CD14-positive monocyte (primary cell): Measurements from ENCODE around the gene DCLK2. TPM values are rescaled to one million over a fixed set of nuclear protein-coding genes. Genes with fewer than 3 reads are reported as not detected.

Source experiments
- DNase-seq, 3 donors: peaks; one replicate each; pipeline ENCODE4 v3.0.0-alpha.2; 2011 to 2022
- H2AFZ ChIP-seq: 2 replicates; pipeline ENCODE4 v1.6.0; 2012; ENCODE audit warnings: mild to moderate bottlenecking, low read depth, low read length, inconsistent platforms; ENCODE audit not compliant: insufficient read depth, poor library complexity, severe bottlenecking
- H3K27ac ChIP-seq, 2 donors: 1 replicate in 1 of 2; 2 replicates in 1 of 2; pipeline ENCODE4 v1.5.1; 2012 to 2013; ENCODE audit warnings: low read length in 2 of 2, control low read depth in 1 of 2, inconsistent platforms in 1 of 2, low read depth in 1 of 2, mild to moderate bottlenecking in 1 of 2
- H3K27me3 ChIP-seq, 2 donors: one replicate each; pipeline versions ENCODE4 v1.6.0 to v1.6.1; 2011 to 2013; ENCODE audit warnings: low read length in 2 of 2; ENCODE audit not compliant: control insufficient read depth in 2 of 2, insufficient read depth in 2 of 2
- H3K36me3 ChIP-seq, 2 donors: replicated peaks in 1 of 2; 1 replicate in 1 of 2; 2 replicates in 1 of 2; pipeline versions ENCODE4 v1.5.1 to v1.6.1; 2012 to 2013; ENCODE audit warnings: low read length in 2 of 2, control low read depth in 1 of 2, inconsistent platforms in 1 of 2, mild to moderate bottlenecking in 1 of 2; ENCODE audit not compliant: insufficient read depth in 2 of 2, control insufficient read depth in 1 of 2
- H3K4me1 ChIP-seq, 2 donors: 1 replicate in 1 of 2; 2 replicates in 1 of 2; pipeline versions ENCODE4 v1.5.1 to v1.6.1; 2012 to 2013; ENCODE audit warnings: low read length in 2 of 2, control low read depth in 1 of 2, inconsistent platforms in 1 of 2, mild to moderate bottlenecking in 1 of 2, moderate library complexity in 1 of 2; ENCODE audit not compliant: insufficient read depth in 2 of 2, control insufficient read depth in 1 of 2
- H3K4me2 ChIP-seq: replicated peaks from 2 replicates; pipeline ENCODE3; 2012; ENCODE audit warnings: low read length, moderate library complexity, mild to moderate bottlenecking; ENCODE audit not compliant: poor library complexity, severe bottlenecking; ENCODE audit errors: extremely low read depth
- H3K4me3 ChIP-seq, 3 experiments: fragments of 200-600 bp in 1 of 3; sonication (generic) in 1 of 3; replicated peaks in 1 of 3; 1 replicate in 2 of 3; 2 replicates in 1 of 3; pipeline ENCODE4 v1.5.1; 2011 to 2013; ENCODE audit warnings: low read length in 3 of 3, mild to moderate bottlenecking in 3 of 3, control low read depth in 2 of 3, low read depth in 2 of 3, inconsistent platforms in 1 of 3, moderate library complexity in 1 of 3
- H3K79me2 ChIP-seq: 2 replicates; pipeline ENCODE4 v1.6.0; 2012; ENCODE audit warnings: mild to moderate bottlenecking, control low read depth, inconsistent platforms, low read length, moderate library complexity; ENCODE audit not compliant: insufficient read depth
- H3K9ac ChIP-seq: 2 replicates; pipeline ENCODE4 v1.6.0; 2017; ENCODE audit warnings: low read length, mild to moderate bottlenecking; ENCODE audit not compliant: insufficient read depth, poor library complexity, severe bottlenecking
- H3K9me3 ChIP-seq, 2 donors: replicated peaks in 1 of 2; 1 replicate in 1 of 2; 2 replicates in 1 of 2; pipeline versions ENCODE4 v1.5.1 to v1.6.1; 2012 to 2013; ENCODE audit warnings: low read length in 2 of 2, control low read depth in 1 of 2; ENCODE audit not compliant: control insufficient read depth in 1 of 2, insufficient read depth in 1 of 2
- H4K20me1 ChIP-seq: 2 replicates; pipeline ENCODE4 v1.6.0; 2012; ENCODE audit warnings: mild to moderate bottlenecking, low read length, control low read depth, moderate library complexity; ENCODE audit not compliant: insufficient read depth
- H3K27ac Mint-ChIP-seq, 7 donors: one replicate each; pipeline ENCODE4 v1.8.0; 2020; ENCODE audit warnings: mild to moderate bottlenecking in 7 of 7, mixed read lengths in 7 of 7, moderate library complexity in 6 of 7, inconsistent platforms in 2 of 7
- H3K27me3 Mint-ChIP-seq, 3 donors: one replicate each; pipeline ENCODE4 v1.8.0; 2021 to 2022; ENCODE audit warnings: low read depth in 3 of 3, mild to moderate bottlenecking in 3 of 3, mixed read lengths in 3 of 3, moderate library complexity in 3 of 3, inconsistent platforms in 1 of 3
- H3K36me3 Mint-ChIP-seq, 2 donors: one replicate each; pipeline ENCODE4 v1.8.0; 2020; ENCODE audit warnings: mixed read lengths in 2 of 2, inconsistent platforms in 1 of 2, mild to moderate bottlenecking in 1 of 2
- H3K4me1 Mint-ChIP-seq: one replicate; pipeline ENCODE4 v1.8.0; 2020; ENCODE audit warnings: mild to moderate bottlenecking, mixed read lengths
- H3K4me3 Mint-ChIP-seq, 2 donors: one replicate each; pipeline ENCODE4 v1.8.0; 2020; ENCODE audit warnings: mild to moderate bottlenecking in 2 of 2, mixed read lengths in 2 of 2, moderate library complexity in 1 of 2
- H3K9me3 Mint-ChIP-seq, 7 donors: one replicate each; pipeline ENCODE4 v1.8.0; 2020 to 2022; ENCODE audit warnings: mixed read lengths in 7 of 7, mild to moderate bottlenecking in 6 of 7, moderate library complexity in 6 of 7, inconsistent platforms in 2 of 7
- CTCF ChIP-seq: fragments of 200-600 bp; IDR thresholded peaks from one replicate; pipeline ENCODE4 v1.8.0; 2022; ENCODE audit warnings: antibody characterized with exemption, mild to moderate bottlenecking
- WGBS: methylation state at CpG from one replicate; pipeline ENCODE4 v1.1.5; 2013; ENCODE audit warnings: missing lambda C conversion rate; ENCODE audit not compliant: insufficient coverage; 5-methylcytosine and 5-hydroxymethylcytosine counted together
- intact Hi-C, 2 donors: fragments of 100-400 bp; cut with micrococcal nuclease; formaldehyde crosslinking; loops; one replicate each; pipeline versions ENCODE4 v1.15.0 to v1.15.1; 2023
- polyA plus RNA-seq, 3 donors: library from polyadenylated mRNA; depleted of rRNA in 1 of 3; unstranded in 2 of 3; stranded (reverse) in 1 of 3; fragments of 300-500 nt in 2 of 3; fragments of >200 nt in 1 of 3; fragmentation: Illumina TruSeq in 2 of 3; gene quantifications; 1 replicate in 2 of 3; 2 replicates in 1 of 3; pipeline ENCODE4 v1.2.3, GENCODE V29; 2012 to 2021

Gene DCLK2
- polyA plus RNA-seq, 3 donors, result 0.13 TPM; not detected in 2

GRCh38 chr4:150280975-150281374 lies 202.7 kb downstream of the DCLK2 start:
- H3K9me3 Mint-ChIP-seq, result peaks cover 0 to 7% (median 4%) of the 10 kb centered on the region in 7 donors
- TF ChIP-seq CTCF, result no peak
- WGBS, result 97% methylated on average over 5 of the region's 8 CpGs
- no peaks in the 10 kb centered on the region for H3K27me3 ChIP-seq
- no peak overlapping the region for H3K4me2 ChIP-seq
- intact Hi-C loops, result no loop called here
- no peak overlapping the region for H3K27ac ChIP-seq
- no peaks in the 10 kb centered on the region for H4K20me1 ChIP-seq
- DNase-seq, result no peak
- no peak overlapping the region for H3K9ac ChIP-seq
- H3K4me1 ChIP-seq, result peaks cover 7 to 8% of the 10 kb centered on the region in 2 donors
- peak overlapping the region in 1 of 7 donors; percentile 38 for H3K27ac Mint-ChIP-seq
- no peaks in the 10 kb centered on the region for H3K9me3 ChIP-seq
- peaks cover 9% of the 10 kb centered on the region for H3K4me1 Mint-ChIP-seq
- no peaks in the 10 kb centered on the region for H3K36me3 ChIP-seq
- H3K36me3 Mint-ChIP-seq, result peaks cover 11 to 22% of the 10 kb centered on the region in 2 donors
- no peak overlapping the region for H3K4me3 Mint-ChIP-seq
- no peak overlapping the region for H2AFZ ChIP-seq
- H3K4me3 ChIP-seq, result no peak overlapping the region
- peaks cover 0 to 2% (median 0%) of the 10 kb centered on the region in 3 donors for H3K27me3 Mint-ChIP-seq
- no peaks in the 10 kb centered on the region for H3K79me2 ChIP-seq

GRCh38 chr4:150283689-150284088 lies 205.4 kb downstream of the DCLK2 start:
- peaks cover 7 to 8% of the 10 kb centered on the region in 2 donors for H3K4me1 ChIP-seq
- H3K4me3 Mint-ChIP-seq, result no peak overlapping the region
- H3K9me3 ChIP-seq, result no peaks in the 10 kb centered on the region
- H3K36me3 ChIP-seq, result no peaks in the 10 kb centered on the region
- no peak overlapping the region for H3K27ac ChIP-seq
- peak overlapping the region in 1 of 7 donors; percentile 25 for H3K27ac Mint-ChIP-seq
- peaks cover 0 to 1% (median under 1%) of the 10 kb centered on the region in 3 donors for H3K27me3 Mint-ChIP-seq
- WGBS, result 100% methylated on average over 1 of the region's 1 CpG
- H3K4me2 ChIP-seq, result no peak overlapping the region
- no peaks in the 10 kb centered on the region for H3K9me3 Mint-ChIP-seq
- no peaks in the 10 kb centered on the region for H3K79me2 ChIP-seq
- no peaks in the 10 kb centered on the region for H3K27me3 ChIP-seq
- H2AFZ ChIP-seq, result no peak overlapping the region
- peaks cover 10% of the 10 kb centered on the region for H3K4me1 Mint-ChIP-seq
- H4K20me1 ChIP-seq, result no peaks in the 10 kb centered on the region
- no peak for DNase-seq
- no peak overlapping the region for H3K4me3 ChIP-seq
- no peak overlapping the region for H3K9ac ChIP-seq
- peaks cover 4 to 15% of the 10 kb centered on the region in 2 donors for H3K36me3 Mint-ChIP-seq
- intact Hi-C loops, result no loop called here
- no peak for TF ChIP-seq CTCF
